GM18870 (cell line): ENCODE results near the gene ZC3HAV1.
"Not testable (repeated sequence)": the region's sequence is repeated elsewhere in the genome, so short reads cannot be mapped to it uniquely, and the experiment has no call there.

ENCODE experiments used
- ATAC-seq: cut with Tn5 transposase; IDR thresholded peaks from one replicate; pipeline ENCODE4 v1.9.1; 2021; ENCODE audit warnings: moderate library complexity; ENCODE audit not compliant: unreplicated experiment

Gene ZC3HAV1

DNA sequence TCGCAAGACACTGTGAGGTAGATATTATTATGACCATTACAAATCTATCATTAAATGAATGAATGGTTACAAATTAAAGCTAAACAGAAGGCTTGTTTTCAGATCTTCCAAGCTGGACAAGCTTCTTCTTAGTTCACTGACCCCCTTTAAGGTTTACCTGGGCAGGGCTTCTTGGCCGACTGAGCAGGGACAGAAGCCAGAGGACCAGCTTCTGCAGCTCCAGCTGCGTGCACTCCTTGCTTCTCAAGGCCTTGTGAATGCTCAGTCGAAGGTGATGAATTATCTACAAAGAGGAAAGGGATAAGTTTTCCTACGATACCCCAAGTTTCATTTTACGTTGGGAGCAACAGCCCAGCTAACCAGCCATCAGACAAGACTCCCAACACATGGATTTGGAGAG lies 83.0 kb downstream of the ZC3HAV1 start:
- ATAC-seq = no peak

DNA sequence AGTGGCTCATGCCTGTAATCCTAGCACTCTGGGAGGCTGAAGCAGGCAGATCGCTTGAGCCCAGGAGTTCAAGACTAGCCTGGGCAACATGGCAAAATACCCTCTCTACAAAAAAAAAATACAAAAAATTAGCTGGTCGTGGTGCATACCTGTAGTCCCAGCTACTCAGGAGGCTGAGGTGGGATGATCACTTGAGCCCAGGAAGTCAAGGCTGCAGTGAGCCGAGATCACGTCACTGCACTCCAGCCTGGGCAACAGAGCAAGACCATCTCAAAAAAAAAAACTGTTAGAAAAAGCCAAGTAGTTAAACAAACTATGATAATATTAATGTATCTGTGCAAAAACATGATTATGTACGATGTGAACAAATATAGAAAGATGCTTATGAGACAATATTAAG lies 83.7 kb downstream of the ZC3HAV1 start:
- ATAC-seq = not testable (repeated sequence)

DNA sequence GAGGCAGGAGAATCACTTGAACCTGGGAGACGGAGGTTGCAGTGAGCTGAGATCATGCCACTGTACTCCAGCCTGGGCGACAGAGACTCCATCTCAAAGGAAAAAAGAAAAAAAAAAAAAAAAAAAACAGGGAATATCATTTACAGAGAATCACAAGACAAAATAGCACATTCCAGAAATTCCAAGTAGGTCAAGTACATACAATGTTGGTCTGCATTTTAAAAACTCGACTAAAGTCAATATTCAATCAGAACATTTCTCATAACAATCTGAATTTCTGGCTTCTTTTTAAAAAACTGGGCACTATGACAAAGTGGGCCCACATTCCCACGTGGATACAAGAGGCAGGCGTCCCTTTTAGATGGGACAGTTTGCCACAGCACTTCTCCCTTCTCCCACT lies 86.4 kb downstream of the ZC3HAV1 start:
- no peak for ATAC-seq

DNA sequence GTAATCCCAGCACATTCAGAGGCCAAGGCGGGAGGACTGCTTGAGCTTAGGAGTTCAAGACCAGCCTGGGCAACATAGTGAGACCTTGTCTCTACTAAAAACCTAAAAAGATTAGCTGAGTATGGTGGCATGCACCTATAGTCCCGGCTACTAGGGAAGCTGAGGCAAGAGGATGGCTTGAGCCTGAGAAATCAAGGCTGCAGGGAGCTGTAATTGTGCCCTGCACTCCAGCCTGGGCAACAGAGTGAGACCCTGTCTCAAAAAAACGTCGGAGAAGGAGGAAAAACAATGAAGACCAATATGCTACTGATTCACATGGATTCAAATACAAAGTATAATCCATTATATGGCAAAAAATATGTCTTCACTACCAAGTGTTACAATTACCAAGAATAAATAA lies 87.2 kb downstream of the ZC3HAV1 start:
- ATAC-seq = no peak

DNA sequence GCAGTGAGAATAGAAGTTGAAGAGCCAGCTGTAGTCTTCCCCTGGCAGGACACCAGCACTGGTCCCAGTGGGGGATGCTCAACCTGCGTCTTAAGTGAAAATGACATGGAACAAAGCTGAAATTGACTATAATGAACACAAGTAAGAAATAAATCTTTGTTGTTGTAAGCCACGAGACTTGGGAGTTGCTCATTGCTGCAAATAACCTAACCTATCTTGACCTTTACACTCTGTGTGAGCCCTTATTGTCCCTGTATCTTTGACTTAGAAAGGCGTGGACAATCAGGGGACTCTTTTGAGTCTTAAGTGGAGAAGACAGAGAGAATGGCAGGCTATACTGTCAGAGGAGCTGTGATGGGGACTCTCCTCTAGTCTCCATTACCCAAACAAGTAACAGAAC lies 90.6 kb downstream of the ZC3HAV1 start:
- ATAC-seq = no peak

DNA sequence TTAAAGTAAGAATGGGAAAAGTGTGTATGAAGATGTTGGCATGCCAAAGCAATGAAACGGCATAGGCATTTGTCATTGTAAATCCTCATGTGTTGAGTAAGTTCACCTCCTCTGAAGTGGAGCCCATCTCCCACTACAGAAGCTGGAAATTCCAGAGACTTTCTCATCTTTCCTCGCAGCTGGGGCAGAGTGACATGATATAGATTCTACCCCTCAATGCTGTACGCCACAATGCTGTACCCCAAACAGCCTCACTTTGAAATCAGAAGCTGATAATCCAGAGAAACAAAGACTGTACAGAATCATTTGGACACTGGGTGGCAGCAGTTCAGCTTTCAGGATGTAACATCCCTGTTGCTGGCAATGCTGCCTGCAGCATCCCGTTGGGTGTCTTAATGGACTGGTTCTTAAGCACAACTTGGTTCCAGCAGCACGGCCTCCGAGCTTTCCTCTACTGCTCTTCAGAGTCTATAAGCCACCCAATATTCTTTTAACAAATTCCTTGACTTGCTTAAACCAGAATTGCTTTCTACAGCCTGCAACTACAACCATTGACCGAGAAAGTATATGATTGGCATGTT lies 92.5 kb downstream of the ZC3HAV1 start:
- ATAC-seq = peak; percentile 81

DNA sequence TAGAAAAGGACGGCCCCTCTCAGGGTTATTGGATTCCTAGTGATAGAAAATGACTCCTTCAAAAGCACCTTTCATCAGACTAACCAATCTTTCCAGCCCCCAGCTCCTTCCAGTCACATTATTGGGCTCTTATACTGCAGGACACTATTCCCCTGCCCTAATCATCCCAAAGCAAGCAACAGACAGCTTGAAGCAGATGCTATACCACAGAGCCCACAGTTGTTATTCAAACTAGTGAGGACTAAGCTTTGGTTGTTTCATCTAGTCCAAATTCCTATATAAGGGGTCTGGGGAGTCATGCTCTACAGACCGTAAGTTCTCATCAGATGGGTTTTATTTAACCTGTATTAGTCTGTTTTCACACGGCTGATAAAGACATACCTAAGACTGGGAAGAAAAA lies 98.1 kb downstream of the ZC3HAV1 start:
- no peak for ATAC-seq

DNA sequence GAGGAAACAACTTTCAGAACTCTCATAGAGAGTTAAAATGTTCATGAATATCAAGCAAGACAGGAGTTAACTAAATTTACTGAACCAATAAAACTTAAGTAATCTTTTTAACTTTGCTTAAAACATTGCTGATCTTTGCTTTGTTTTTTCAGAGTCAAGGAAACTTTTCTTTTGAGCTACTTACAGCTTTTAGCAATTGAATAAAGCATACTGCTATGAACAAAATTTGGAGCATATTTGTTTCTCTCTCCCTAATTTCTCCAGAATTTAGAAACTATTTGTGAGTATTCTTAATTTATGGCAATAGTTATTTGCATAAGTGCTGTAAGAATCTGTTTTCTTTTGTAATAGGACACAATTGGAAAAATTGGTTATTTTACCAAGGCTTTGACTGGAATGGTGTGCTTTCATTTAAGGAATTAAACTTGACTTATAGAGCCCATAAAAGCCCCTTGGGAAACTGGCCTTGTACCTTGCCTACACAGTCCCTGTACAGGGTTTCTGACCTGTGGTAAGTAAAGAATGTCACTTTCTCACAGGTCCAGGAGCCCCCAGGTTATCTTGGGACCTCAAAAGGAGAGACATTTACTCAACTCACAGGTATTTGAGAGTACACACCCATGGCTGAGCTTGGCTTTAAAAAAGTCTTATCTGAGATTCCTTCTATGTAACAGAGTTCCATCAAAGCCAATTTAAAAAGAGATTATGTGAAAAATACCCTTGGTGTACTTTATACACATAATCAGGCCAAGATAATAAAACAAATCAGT lies 105.0 kb downstream of the ZC3HAV1 start:
- no peak for ATAC-seq

DNA sequence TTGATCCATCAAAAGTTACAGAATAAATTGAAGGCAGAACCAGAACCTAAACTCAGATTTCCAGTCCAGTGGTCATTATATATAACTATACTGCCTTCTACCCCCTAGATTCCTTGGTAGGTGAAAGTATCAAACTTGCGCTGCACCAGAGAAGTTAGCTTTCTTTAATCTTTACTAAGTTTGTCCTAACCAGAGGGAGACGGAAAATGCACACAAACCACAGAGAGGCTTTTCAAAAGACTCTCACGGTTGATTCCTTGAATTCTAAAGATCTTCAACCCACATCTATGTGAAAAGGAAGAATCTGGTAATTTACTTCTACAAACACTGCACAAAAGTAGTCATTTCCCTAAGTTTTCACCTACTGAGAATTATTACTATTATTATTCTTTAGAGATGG lies 110.1 kb downstream of the ZC3HAV1 start:
- ATAC-seq = no peak
